SK-N-SH (cell line): ENCODE data around the gene ROBO1. TPM values are rescaled to one million over a fixed set of nuclear protein-coding genes. Genes with fewer than 3 reads are reported as not detected.
"Not testable (repeated sequence)": the region's sequence is repeated elsewhere in the genome, so short reads cannot be mapped to it uniquely, and the experiment has no call there.

Experiments used
- CTCF ChIA-PET: fragments of 300-600, 350-600 bp; formaldehyde crosslinking; extraction: SDS; loops from one replicate; lab custom pipeline; 2021; lab: Yijun Ruan, JAX
- POLR2A ChIA-PET: fragments of 350-600 bp; sonication (Branson Sonifier 250); formaldehyde crosslinking; extraction: SDS; loops from one replicate; lab custom pipeline; 2020; ENCODE audit warnings: antibody characterized with exemption, inconsistent platforms; lab: Yijun Ruan, JAX
- DNase-seq: peaks from one replicate; pipeline ENCODE4 v3.0.0; 2012
- H2AFZ ChIP-seq: fragments of 200-600 bp; sonication (generic); 2 replicates; pipeline ENCODE4 v1.8.1; 2016; ENCODE audit warnings: antibody characterized with exemption, mild to moderate bottlenecking, low read depth
- H3F3A ChIP-seq: fragments of 200-600 bp; sonication (generic); replicated peaks from 2 replicates; pipeline ENCODE3; 2016; ENCODE audit warnings: antibody characterized with exemption, mild to moderate bottlenecking; ENCODE audit not compliant: insufficient read depth
- H3K27ac ChIP-seq, 2 experiments: fragments of 200-500 bp in 1 of 2; fragments of 200-600 bp in 1 of 2; sonication (Bioruptor generic) in 1 of 2; sonication (generic), shearing (Covaris generic) in 1 of 2; 2 replicates each; pipeline versions ENCODE4 v1.5.1 to v1.6.1; 2014 to 2016; ENCODE audit warnings: low read depth in 2 of 2, inconsistent platforms in 1 of 2, low read length in 1 of 2, mild to moderate bottlenecking in 1 of 2, mixed read lengths in 1 of 2
- H3K27me3 ChIP-seq: fragments of 200-600 bp; sonication (generic), shearing (Covaris generic); 2 replicates; pipeline ENCODE4 v1.6.1; 2016; ENCODE audit warnings: mixed run types; ENCODE audit not compliant: insufficient read depth
- H3K36me3 ChIP-seq, 2 experiments: fragments of 200-500 bp in 1 of 2; fragments of 200-600 bp in 1 of 2; sonication (Bioruptor generic) in 1 of 2; sonication (generic) in 1 of 2; replicated peaks in 1 of 2; 2 replicates each; pipeline versions ENCODE3 to v1.5.1; 2014 to 2016; ENCODE audit warnings: low read length in 1 of 2, mild to moderate bottlenecking in 1 of 2; ENCODE audit not compliant: insufficient read depth in 2 of 2, control insufficient read depth in 1 of 2
- H3K4me1 ChIP-seq, 2 experiments: fragments of 200-500 bp in 1 of 2; fragments of 200-600 bp in 1 of 2; sonication (Bioruptor generic) in 1 of 2; sonication (generic), shearing (Covaris generic) in 1 of 2; 2 replicates each; pipeline versions ENCODE4 v1.5.1 to v1.6.1; 2014 to 2016; ENCODE audit warnings: low read depth in 1 of 2, low read length in 1 of 2, mixed run types in 1 of 2; ENCODE audit not compliant: insufficient read depth in 2 of 2, control insufficient read depth in 1 of 2
- H3K4me2 ChIP-seq: fragments of 200-600 bp; sonication (generic), shearing (Covaris generic); 2 replicates; pipeline ENCODE4 v1.6.1; 2017; ENCODE audit warnings: mixed run types
- H3K4me3 ChIP-seq, 2 experiments: fragments of 200-500 bp in 1 of 2; fragments of 200-600 bp in 1 of 2; sonication (Bioruptor generic) in 1 of 2; sonication (generic), shearing (Covaris generic) in 1 of 2; 2 replicates each; pipeline versions ENCODE4 v1.5.1 to v1.8.1; 2014 to 2016; ENCODE audit warnings: low read depth in 2 of 2, inconsistent platforms in 1 of 2, low read length in 1 of 2, mild to moderate bottlenecking in 1 of 2, mixed read lengths in 1 of 2, moderate library complexity in 1 of 2
- H3K79me2 ChIP-seq: fragments of 200-600 bp; sonication (generic); 2 replicates; pipeline ENCODE4 v1.8.1; 2017; ENCODE audit warnings: mild to moderate bottlenecking; ENCODE audit not compliant: insufficient read depth
- H3K9ac ChIP-seq: fragments of 200-600 bp; sonication (generic); 2 replicates; pipeline ENCODE4 v1.6.1; 2017; ENCODE audit warnings: mixed run types
- H3K9me2 ChIP-seq: fragments of 200-600 bp; sonication (generic); 2 replicates; pipeline ENCODE4 v1.6.1; 2017; ENCODE audit warnings: mixed run types
- H3K9me3 ChIP-seq: fragments of 200-600 bp; sonication (generic); 2 replicates; pipeline ENCODE4 v1.6.1; 2017; ENCODE audit warnings: mixed run types, mild to moderate bottlenecking, moderate library complexity
- H4K20me1 ChIP-seq: fragments of 200-600 bp; sonication (generic); 2 replicates; pipeline ENCODE4 v1.6.1; 2017; ENCODE audit warnings: mild to moderate bottlenecking, mixed run types; ENCODE audit not compliant: insufficient read depth
- CTCF ChIP-seq: fragments of 200-600 bp; sonication (generic); IDR thresholded peaks from 2 replicates; pipeline ENCODE4 v1.6.1; 2017; ENCODE audit warnings: antibody characterized with exemption, mild to moderate bottlenecking, moderate library complexity
- ELF1 ChIP-seq: IDR thresholded peaks from 2 replicates; pipeline ENCODE4 v1.4.0; 2012
- FOSL2 ChIP-seq: IDR thresholded peaks from 2 replicates; pipeline ENCODE4 v1.4.0; 2012; ENCODE audit warnings: low read depth, mild to moderate bottlenecking, moderate library complexity, borderline replicate concordance
- GATA2 ChIP-seq: sonication (generic); formaldehyde crosslinking; IDR thresholded peaks from 2 replicates; pipeline ENCODE4 v1.5.0; 2020; ENCODE audit warnings: mild to moderate bottlenecking, missing genetic modification reagents
- IRF3 ChIP-seq: fragments of 150-350 bp; IDR thresholded peaks from 2 replicates; pipeline ENCODE4 v1.6.1; 2016; ENCODE audit warnings: mild to moderate bottlenecking, low read depth, low read length
- JUND ChIP-seq: IDR thresholded peaks from 2 replicates; pipeline ENCODE4 v1.4.0; 2012
- MAX ChIP-seq: IDR thresholded peaks from 2 replicates; pipeline ENCODE4 v1.4.0; 2012; ENCODE audit warnings: low read depth
- MEF2A ChIP-seq: IDR thresholded peaks from 2 replicates; pipeline ENCODE4 v1.4.0; 2012; ENCODE audit warnings: low read depth, borderline replicate concordance
- MXI1 ChIP-seq: IDR thresholded peaks from 2 replicates; pipeline ENCODE4 v1.6.1; 2012; ENCODE audit warnings: mild to moderate bottlenecking, low read depth, low read length, improper control_type of control experiment
- NRF1 ChIP-seq: IDR thresholded peaks from 2 replicates; pipeline ENCODE4 v1.6.1; 2012; ENCODE audit warnings: low read depth, mild to moderate bottlenecking, low read length
- PBX3 ChIP-seq: IDR thresholded peaks from 2 replicates; pipeline ENCODE4; 2012
- RAD21 ChIP-seq: IDR thresholded peaks from 2 replicates; pipeline ENCODE4 v1.6.1; 2012; ENCODE audit warnings: mild to moderate bottlenecking, low read length
- REST ChIP-seq: IDR thresholded peaks from 2 replicates; pipeline ENCODE4 v1.6.1; 2012; ENCODE audit warnings: mild to moderate bottlenecking, low read depth, low read length, moderate library complexity
- SMC3 ChIP-seq: IDR thresholded peaks from 2 replicates; pipeline ENCODE4 v1.6.1; 2012; ENCODE audit warnings: low read depth, low read length, improper control_type of control experiment
- TAF1 ChIP-seq: IDR thresholded peaks from 2 replicates; pipeline ENCODE4 v1.6.1; 2012; ENCODE audit warnings: low read depth, mild to moderate bottlenecking, low read length, moderate library complexity, borderline replicate concordance
- ZBTB33 ChIP-seq: IDR thresholded peaks from 2 replicates; pipeline ENCODE4 v1.4.0; 2012; ENCODE audit warnings: low read depth, borderline replicate concordance
- WGBS: methylation state at CpG from one replicate; pipeline ENCODE4 v1.1.6; 2017; ENCODE audit warnings: low lambda C conversion rate; 5-methylcytosine and 5-hydroxymethylcytosine counted together
- polyA plus RNA-seq, 3 experiments: library from polyadenylated mRNA; depleted of rRNA; stranded (reverse); fragments of >200 nt; gene quantifications; 2 replicates each; pipeline ENCODE4 v1.2.3, GENCODE V29; 2012

ROBO1 gene
- polyA plus RNA-seq, 1 of the 3 experiments (the other 2 are of a cell fraction), result 22.7 TPM

- DNase-seq, result no peak
- Histone ChIP-seq H3K9me2 (no peaks in the 10 kb centered on the region), H3K4me1 (no peaks in the 10 kb centered on the region; a peak in 1 of 4 replicates), H3K9ac (no peak overlapping the region), H3K4me2 (no peak overlapping the region), H3K9me3 (no peaks in the 10 kb centered on the region), H3F3A (no peaks in the 10 kb centered on the region), H3K79me2 (no peaks in the 10 kb centered on the region), H3K27me3 (no peaks in the 10 kb centered on the region), H3K36me3 (no peaks in the 10 kb centered on the region), H3K27ac (no peak overlapping the region), H2AFZ (no peak overlapping the region), H3K4me3 (no peak overlapping the region), H4K20me1 (no peaks in the 10 kb centered on the region)
- POLR2A ChIA-PET, result no interaction called here
- WGBS, result 79% methylated on average over 1 of the region's 1 CpG
- CTCF ChIA-PET, result interaction anchor here (0.5 to 1.4 kb wide), 4 partner anchors 11 to 1663 kb away, joined by 3 to 7 read pairs (median 4); no protein-coding TSS in a partner anchor
- TF ChIP-seq NRF1 (no peak), REST (no peak), TAF1 (no peak), MEF2A (no peak), ZBTB33 (no peak), ELF1 (no peak), JUND (no peak), CTCF (no peak), IRF3 (no peak), SMC3 (no peak), RAD21 (no peak), FOSL2 (no peak), MAX (no peak), GATA2 (CRISPR knock-in tag) (no peak), PBX3 (no peak), MXI1 (no peak)
These were observed 261.0 kb downstream of the ROBO1 start for GRCh38 chr3:79506751-79507150.

GRCh38 chr3:79502216-79502681, 265.5 kb downstream of the ROBO1 start:
- DNase-seq, H3K9ac ChIP-seq, H3K9me3 ChIP-seq, POLR2A ChIA-PET, H3K36me3 ChIP-seq, H3K4me2 ChIP-seq, H3F3A ChIP-seq, H3K79me2 ChIP-seq, H4K20me1 ChIP-seq, H2AFZ ChIP-seq, H3K4me3 ChIP-seq, H3K27ac ChIP-seq, H3K27me3 ChIP-seq, H3K9me2 ChIP-seq, H3K4me1 ChIP-seq: not testable (repeated sequence)
- WGBS, result 93% methylated on average over 21 of the region's 39 CpGs
- CTCF ChIA-PET, result interaction anchor here (1.3 to 2.1 kb wide), 2 partner anchors 16 to 19 kb away, joined by 7 to 11 read pairs; no protein-coding TSS in a partner anchor
